GM21360 (cell line): ENCODE data around the gene ITGBL1.

Source experiments
- ATAC-seq: cut with Tn5 transposase; IDR thresholded peaks from one replicate; pipeline ENCODE4 v1.9.1; 2021; ENCODE audit warnings: mild to moderate bottlenecking, moderate library complexity; ENCODE audit not compliant: unreplicated experiment

Gene ITGBL1

GRCh38 chr13:101452519-101453485, at the start of gene ITGBL1:
Gene ITGBL1 (plus strand): TSS chr13:101452675. CDS start chr13:101452834, 159 bp downstream.
- ATAC-seq, result peak; percentile 95

DNA sequence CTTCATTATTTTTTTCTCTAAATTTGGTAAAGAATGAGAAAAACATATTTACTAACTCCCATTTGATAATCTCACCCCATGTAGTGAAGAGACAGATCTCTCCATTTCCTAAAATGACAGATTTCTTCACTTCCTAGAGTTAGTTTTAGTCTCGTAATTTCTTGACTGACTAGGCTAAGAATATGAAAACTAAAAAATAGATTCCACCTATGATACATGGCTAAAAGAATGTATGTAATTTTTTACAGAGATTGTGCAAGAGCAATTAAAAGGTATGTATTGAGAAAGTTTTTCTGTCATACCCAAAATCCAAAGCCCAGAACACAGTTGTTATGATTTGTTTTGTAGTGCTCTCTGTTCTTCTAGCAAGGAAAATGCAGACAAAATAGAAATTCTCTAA, 45.7 kb upstream of the ITGBL1 start:
- no peak for ATAC-seq

DNA sequence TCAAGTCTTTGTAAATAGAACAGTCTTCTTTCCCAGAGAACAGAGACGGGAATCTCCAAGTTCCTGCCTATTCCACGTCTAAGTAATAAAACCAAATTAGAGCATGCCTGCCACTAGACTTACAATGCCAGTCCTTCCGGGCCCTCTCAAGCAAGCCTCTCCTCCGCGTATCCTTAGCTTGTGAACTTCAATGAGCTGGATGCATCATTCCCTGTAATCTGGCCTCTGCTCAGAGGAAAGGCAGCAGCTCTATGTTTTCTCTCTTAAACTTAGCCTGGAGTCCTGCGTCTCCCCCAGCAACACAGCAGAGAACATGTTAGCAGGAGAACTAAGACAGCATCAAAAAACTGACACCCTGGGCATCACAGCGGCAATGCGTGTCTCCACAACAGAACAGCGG, 44.3 kb upstream of the ITGBL1 start:
- no peak for ATAC-seq

GRCh38 chr13:101408992-101409656, 43.4 kb upstream of the ITGBL1 start:
- no peak for ATAC-seq

GRCh38 chr13:101412076-101412475, 40.4 kb upstream of the ITGBL1 start:
- no peak for ATAC-seq

- peak; percentile 81 for ATAC-seq
Measured at GRCh38 chr13:101415358-101416174, 36.9 kb upstream of the ITGBL1 start.

DNA sequence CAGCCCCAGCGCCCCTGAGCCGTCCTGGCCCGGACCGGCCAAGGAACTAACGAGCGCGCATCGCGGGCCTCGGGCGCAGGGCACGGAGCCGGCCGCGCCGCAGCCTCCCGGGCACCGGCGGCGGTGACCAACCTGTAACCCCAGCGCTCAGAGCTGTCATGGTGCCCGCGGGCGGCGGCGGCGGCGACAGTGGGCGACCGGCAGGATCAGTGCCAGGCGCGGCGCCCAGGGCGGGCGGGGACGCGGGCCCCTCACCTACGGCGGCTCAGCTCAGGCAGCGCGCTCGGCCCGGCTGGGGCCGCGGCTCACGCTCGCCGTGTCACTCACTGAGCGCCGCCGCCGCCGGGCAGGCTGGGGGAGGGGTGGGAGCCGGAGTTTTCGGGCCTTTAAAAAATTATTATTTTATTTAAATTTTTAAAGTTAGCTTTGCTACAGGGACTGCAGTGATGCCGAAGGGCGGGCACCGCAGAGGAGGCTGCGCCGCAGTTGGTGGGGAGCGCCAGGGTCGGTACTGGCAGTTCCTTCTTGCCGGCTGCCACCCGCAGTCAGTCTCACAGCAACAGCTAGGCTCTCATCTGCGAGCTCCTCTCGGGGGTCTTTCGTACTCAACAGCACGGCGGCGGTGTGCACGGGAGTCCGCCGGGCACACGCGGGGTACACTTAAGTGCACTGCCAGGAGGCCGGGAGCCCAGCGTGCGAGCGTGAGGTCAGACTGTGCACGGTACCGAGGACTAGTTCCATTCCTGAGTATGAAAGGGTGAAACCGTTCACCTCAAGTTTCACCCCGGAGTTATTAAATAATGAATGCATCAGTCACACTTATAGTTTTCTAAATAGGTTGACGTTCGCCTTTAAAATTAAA, 36.1 kb upstream of the ITGBL1 start, which contains the start of gene NALCN:
NALCN (minus strand) TSS at position 328 of the 862 bp plus-strand sequence. CDS start 17,382 bp downstream, outside the sequence.
- ATAC-seq, result no peak

- no peak for ATAC-seq
Measured at GRCh38 chr13:101417043-101417406, 35.5 kb upstream of the ITGBL1 start.

GRCh38 chr13:101417501-101417900, 35.0 kb upstream of the ITGBL1 start:
- no peak for ATAC-seq

GRCh38 chr13:101423872-101424271, 28.6 kb upstream of the ITGBL1 start:
- ATAC-seq, result no peak

DNA sequence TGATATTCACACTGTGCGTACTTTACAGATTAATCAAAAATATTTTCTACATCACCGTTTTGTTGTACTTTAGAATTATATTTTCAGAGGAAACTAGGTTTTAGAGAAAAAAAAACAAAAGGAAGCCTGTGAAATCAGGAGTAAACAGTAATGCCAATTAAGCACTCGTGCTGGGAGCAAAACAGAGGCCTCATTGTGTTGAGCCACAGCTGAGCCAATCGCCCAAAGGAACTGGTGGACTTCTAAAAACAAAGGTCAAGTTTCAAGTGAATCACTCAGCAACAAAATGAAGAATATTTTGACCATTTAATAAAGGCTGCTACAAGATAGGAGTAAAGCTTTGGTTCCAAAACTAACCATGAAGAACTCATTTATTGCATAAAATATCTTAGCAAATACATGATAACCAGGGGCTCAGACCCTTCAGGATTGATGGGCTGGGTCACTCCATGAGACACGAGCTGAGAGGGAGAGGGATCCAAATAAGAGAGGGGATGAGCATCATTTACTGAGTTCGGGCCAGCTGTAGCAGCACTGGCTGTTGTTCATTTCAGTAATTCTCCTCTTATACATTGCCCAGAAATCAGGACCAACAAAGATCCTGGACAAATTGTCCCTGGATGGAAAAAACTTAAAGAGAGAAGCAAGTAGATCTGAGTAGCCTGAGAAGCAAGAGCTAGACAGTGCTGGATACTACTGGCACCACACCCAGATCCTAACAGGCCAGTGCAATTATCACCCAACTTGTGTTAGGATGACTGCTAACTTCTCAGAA, 27.9 kb upstream of the ITGBL1 start:
- ATAC-seq, result no peak

DNA sequence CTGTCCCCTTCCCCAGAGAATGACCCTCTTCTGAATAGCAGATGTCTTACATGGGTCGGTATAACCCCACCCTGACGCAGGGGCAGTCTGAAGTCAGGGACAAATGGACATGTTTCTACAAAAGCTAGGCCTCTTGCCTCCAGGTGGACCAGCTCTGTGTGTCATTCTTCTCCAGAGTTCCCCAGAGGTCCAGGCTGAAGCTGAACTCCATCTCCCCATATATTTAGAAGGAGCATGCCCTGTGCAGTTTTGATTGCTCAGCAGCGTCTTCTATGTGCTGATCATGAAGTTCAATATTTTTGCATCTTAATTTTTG, 27.4 kb upstream of the ITGBL1 start:
- ATAC-seq, result no peak

DNA sequence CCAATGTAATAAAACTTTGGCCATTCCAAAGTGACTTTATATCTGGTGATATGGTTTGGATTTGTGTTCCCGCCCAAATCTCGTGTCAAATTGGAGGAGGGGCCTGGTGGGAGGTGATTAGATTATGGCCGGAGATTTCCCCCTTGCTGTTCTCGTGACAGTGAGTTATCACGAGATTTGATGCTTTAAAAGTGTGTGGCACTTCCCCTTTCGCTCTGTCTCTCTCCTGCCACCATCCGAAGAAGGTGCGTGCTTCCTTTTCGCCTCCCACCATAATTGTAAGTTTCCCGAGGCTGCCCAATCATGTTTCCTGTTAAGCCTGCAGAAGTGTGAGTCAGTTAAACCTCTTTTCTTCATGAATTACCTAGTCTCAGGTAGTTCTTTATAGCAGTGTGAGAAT, 26.9 kb upstream of the ITGBL1 start:
- no peak for ATAC-seq

DNA sequence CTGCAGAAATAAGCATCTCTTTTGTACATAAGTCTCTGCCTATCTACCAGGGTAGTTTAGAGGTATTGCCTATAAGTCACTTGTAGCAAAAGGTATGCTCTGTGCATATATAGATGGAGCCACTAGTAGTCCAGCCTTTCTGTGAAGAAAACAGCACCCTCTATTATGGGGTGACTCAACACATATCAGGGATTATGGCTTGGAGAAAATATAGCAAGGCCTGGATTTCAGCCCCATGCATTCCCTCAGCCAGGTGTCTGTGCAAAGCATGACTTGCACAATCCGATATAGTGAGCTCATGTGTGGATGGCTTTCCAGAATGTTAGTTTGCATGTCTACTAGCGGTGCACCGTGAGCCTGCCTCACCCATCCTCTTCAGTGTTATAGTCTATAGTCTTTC, 22.7 kb upstream of the ITGBL1 start:
- ATAC-seq, result no peak

DNA sequence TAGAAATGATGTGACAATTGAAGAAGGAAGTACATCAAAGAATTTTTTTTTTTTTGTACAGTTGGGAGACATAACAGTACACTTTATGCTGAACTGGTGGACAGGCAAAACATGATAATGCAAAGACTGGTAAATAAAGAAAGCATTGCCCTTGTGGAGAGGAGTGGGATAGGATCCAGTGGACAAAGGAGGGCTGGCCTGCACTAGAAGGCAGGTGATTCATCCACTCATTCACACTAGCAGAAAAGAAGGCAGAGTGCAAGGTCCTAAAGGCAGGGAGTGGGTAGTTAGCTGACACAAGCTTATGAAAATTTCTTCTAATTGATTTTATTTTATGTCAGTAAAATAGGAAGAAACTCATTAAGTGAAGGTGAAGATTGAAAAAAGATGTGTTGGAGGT, 18.6 kb upstream of the ITGBL1 start:
- ATAC-seq, result no peak

GRCh38 chr13:101434486-101434885, 18.0 kb upstream of the ITGBL1 start:
- no peak for ATAC-seq

GRCh38 chr13:101447852-101448251, 4.6 kb upstream of the ITGBL1 start:
- ATAC-seq, result no peak

- no peak for ATAC-seq
Measured at GRCh38 chr13:101449790-101450748, 2.4 kb upstream of the ITGBL1 start.

GRCh38 chr13:101450749-101451130, 1.7 kb upstream of the ITGBL1 start:
- no peak for ATAC-seq
